Naive B cell (primary cell): Measurements from ENCODE around the gene SLC15A3. TPM values are rescaled to one million over a fixed set of nuclear protein-coding genes. Genes with fewer than 3 reads are reported as not detected.

Experiments used
- ATAC-seq, 2 donors: fragments of 150-1000 bp; cut with Tn5 transposase; 2 replicates each; pipeline ENCODE4 v1.10.0; 2021; ENCODE audit warnings: low read depth in 2 of 2, mild to moderate bottlenecking in 2 of 2, moderate library complexity in 2 of 2
- DNase-seq: peaks from one replicate; pipeline ENCODE4 v3.0.0; 2022
- H3K27ac Mint-ChIP-seq, 6 donors: one replicate each; pipeline ENCODE4 v1.8.0; 2020 to 2022; ENCODE audit warnings: mild to moderate bottlenecking in 6 of 6, mixed read lengths in 6 of 6, moderate library complexity in 5 of 6, inconsistent platforms in 2 of 6
- H3K27me3 Mint-ChIP-seq, 3 donors: one replicate each; pipeline ENCODE4 v1.8.0; 2021 to 2022; ENCODE audit warnings: mixed read lengths in 3 of 3, mild to moderate bottlenecking in 1 of 3
- H3K36me3 Mint-ChIP-seq, 2 donors: one replicate each; pipeline ENCODE4 v1.8.0; 2020 to 2022; ENCODE audit warnings: mixed read lengths in 2 of 2, inconsistent platforms in 1 of 2, mild to moderate bottlenecking in 1 of 2
- H3K4me1 Mint-ChIP-seq, 3 donors: one replicate each; pipeline ENCODE4 v1.8.0; 2020 to 2022; ENCODE audit warnings: mixed read lengths in 3 of 3, inconsistent platforms in 1 of 3, mild to moderate bottlenecking in 1 of 3, moderate library complexity in 1 of 3
- H3K4me3 Mint-ChIP-seq, 8 donors: one replicate each; pipeline ENCODE4 v1.8.0; 2020 to 2022; ENCODE audit warnings: mild to moderate bottlenecking in 8 of 8, mixed read lengths in 8 of 8, moderate library complexity in 8 of 8, inconsistent platforms in 2 of 8
- H3K9me3 Mint-ChIP-seq, 7 donors: one replicate each; pipeline ENCODE4 v1.8.0; 2020 to 2022; ENCODE audit warnings: mixed read lengths in 7 of 7, mild to moderate bottlenecking in 5 of 7, inconsistent platforms in 2 of 7, moderate library complexity in 1 of 7
- polyA plus RNA-seq, 6 donors: library from polyadenylated mRNA; unstranded; fragments of 300-500 nt; fragmentation: Illumina TruSeq; gene quantifications; one replicate each; pipeline ENCODE4 v1.2.3, GENCODE V29; 2021; ENCODE audit warnings: low read depth in 6 of 6

SLC15A3 gene
- polyA plus RNA-seq, 6 donors from 2014 or later, result 7.0 to 18.1 (median 15.9) TPM

DNA sequence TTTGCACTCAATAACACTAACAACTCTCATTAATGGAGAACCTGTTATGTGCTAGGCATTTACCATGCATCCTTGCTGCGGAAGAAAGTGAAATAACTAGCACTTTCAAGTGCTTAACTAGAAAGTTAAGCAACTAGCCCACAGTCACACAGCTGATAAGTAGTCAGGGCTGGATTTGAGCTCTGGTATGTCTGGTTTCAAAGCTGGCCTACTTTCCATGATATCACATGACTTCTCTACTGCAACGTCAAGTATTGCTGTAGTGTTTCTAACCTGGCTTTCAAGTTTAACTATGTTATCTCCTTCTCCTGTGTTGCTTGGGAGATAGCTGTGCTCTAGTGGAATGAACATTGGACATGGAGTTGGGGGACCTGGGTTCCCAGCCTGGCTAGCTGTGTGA lies 12.1 kb downstream of the SLC15A3 start:
- H3K4me1 Mint-ChIP-seq, result peaks cover 26 to 51% (median 39%) of the 10 kb centered on the region in 3 donors
- H3K9me3 Mint-ChIP-seq, result peaks cover 0 to 2% (median 0%) of the 10 kb centered on the region in 7 donors
- DNase-seq (no peak), ATAC-seq (no peak)
- no peaks in the 10 kb centered on the region for H3K27me3 Mint-ChIP-seq
- no peak overlapping the region for H3K27ac Mint-ChIP-seq
- H3K36me3 Mint-ChIP-seq, result peaks cover 9 to 36% of the 10 kb centered on the region in 2 donors
- H3K4me3 Mint-ChIP-seq, result no peak overlapping the region

DNA sequence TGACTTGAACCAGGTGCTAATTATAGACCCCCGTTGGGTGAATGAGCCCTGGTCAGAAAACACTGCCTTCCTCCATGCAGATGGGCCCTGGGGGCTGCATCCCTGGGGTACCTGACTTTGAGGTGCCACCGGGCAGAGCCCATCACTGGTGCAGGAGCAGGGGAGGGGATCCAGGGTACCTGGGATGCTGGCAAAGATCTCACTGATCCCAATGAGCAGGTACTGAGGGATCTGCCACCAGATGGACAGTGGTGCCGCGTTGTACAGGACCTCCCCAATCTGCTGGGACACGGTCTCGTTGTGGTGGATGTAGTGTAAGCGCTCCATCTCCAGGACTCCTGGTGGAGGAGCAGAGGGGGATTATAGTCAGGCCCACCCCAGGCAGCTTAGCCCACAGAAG lies 12.7 kb downstream of the SLC15A3 start:
- no peak for DNase-seq
- H3K4me1 Mint-ChIP-seq, result peaks cover 24 to 51% (median 33%) of the 10 kb centered on the region in 3 donors
- H3K4me3 Mint-ChIP-seq, result peak overlapping the region in 1 of 8 donors; percentile 23
- H3K9me3 Mint-ChIP-seq, result peaks cover 0 to 2% (median 0%) of the 10 kb centered on the region in 7 donors
- H3K36me3 Mint-ChIP-seq, result peaks cover 9 to 31% of the 10 kb centered on the region in 2 donors
- no peaks in the 10 kb centered on the region for H3K27me3 Mint-ChIP-seq
- ATAC-seq, result no peak
- peak overlapping the region in 1 of 6 donors; percentile 42 for H3K27ac Mint-ChIP-seq

DNA sequence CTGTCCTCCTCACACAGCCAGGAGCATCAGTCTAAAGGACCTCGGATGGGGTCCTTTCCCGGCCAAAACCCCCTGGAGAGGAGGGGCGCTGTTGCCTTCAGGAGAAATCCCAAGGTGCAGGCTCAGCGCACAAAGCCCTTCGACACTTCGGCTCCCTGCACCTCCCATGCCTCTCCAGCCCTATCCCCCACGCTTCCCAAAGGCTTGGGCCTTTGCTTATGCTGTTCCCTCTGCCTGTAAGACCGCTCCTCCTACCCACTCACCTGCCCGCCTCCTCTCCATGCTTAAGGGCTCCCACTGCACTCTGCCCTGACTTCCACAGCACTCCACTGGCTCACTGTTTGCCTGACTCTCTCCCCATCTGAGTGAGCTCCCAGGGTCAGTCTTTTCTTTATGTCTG lies 13.5 kb downstream of the SLC15A3 start:
- H3K27ac Mint-ChIP-seq, result peak overlapping the region in 2 of 6 donors; percentile 37 to 86
- peaks cover 9 to 26% of the 10 kb centered on the region in 2 donors for H3K36me3 Mint-ChIP-seq
- H3K27me3 Mint-ChIP-seq, result no peaks in the 10 kb centered on the region
- DNase-seq, result no peak
- peaks cover 27 to 52% (median 32%) of the 10 kb centered on the region in 3 donors for H3K4me1 Mint-ChIP-seq
- peaks cover 0 to 2% (median 0%) of the 10 kb centered on the region in 7 donors for H3K9me3 Mint-ChIP-seq
- H3K4me3 Mint-ChIP-seq, result no peak overlapping the region
- no peak for ATAC-seq

DNA sequence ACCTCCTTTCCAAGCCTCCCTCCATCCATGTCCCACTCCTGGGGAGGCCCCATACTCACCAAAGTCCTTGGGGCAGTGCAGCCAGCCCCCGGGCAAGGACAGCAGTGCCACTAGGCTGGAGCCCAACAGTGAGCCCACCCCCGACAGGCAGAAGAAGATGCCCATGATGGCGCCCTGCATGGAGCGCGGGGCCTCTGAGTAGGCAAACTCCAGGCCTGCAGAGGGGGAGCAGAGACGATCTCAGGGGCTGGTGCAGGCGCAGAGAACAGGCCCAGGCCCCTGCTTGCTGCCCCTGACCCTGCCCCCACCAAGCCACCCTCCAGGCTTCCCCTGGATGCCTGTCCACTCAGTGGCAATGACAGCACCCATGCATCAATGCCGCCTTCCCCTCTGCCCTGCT lies 14.2 kb downstream of the SLC15A3 start:
- Mint-ChIP-seq H3K4me1 (peaks cover 27 to 50% (median 32%) of the 10 kb centered on the region in 3 donors), H3K4me3 (no peak overlapping the region), H3K36me3 (peaks cover 9 to 26% of the 10 kb centered on the region in 2 donors), H3K27me3 (no peaks in the 10 kb centered on the region), H3K9me3 (peaks cover 0 to 2% (median 0%) of the 10 kb centered on the region in 7 donors), H3K27ac (peak overlapping the region in 3 of 6 donors; percentile 37 to 78 (median 62))
- DNase-seq (no peak), ATAC-seq (no peak)

DNA sequence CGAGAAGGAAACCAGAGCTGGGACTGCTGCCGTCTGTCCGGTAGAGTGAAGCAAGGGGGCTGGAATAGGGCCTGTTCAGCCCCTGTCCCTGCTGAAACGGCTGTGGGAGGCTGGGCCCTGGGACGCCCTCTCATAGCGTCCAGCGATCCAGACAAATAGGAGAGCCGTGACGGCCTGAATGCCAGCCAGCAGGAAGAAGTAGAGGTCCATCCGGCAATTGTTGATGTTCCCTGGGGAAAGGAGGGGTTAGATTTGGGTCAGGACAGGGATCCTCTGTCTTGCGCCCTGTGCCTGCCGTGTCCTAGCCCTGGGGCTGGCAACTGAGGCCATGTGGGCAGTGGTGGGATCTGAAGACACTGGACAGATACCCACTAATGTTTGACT lies 14.8 kb downstream of the SLC15A3 start:
- DNase-seq, result no peak
- Mint-ChIP-seq H3K36me3 (peaks cover 9 to 26% of the 10 kb centered on the region in 2 donors), H3K27me3 (no peaks in the 10 kb centered on the region), H3K4me3 (peak overlapping the region in 1 of 8 donors; percentile 4), H3K27ac (peak overlapping the region in 5 of 6 donors; percentile 36 to 87 (median 37)), H3K4me1 (peaks cover 28 to 46% (median 32%) of the 10 kb centered on the region in 3 donors), H3K9me3 (peaks cover 0 to 2% (median 0%) of the 10 kb centered on the region in 7 donors)
- ATAC-seq, result no peak

DNA sequence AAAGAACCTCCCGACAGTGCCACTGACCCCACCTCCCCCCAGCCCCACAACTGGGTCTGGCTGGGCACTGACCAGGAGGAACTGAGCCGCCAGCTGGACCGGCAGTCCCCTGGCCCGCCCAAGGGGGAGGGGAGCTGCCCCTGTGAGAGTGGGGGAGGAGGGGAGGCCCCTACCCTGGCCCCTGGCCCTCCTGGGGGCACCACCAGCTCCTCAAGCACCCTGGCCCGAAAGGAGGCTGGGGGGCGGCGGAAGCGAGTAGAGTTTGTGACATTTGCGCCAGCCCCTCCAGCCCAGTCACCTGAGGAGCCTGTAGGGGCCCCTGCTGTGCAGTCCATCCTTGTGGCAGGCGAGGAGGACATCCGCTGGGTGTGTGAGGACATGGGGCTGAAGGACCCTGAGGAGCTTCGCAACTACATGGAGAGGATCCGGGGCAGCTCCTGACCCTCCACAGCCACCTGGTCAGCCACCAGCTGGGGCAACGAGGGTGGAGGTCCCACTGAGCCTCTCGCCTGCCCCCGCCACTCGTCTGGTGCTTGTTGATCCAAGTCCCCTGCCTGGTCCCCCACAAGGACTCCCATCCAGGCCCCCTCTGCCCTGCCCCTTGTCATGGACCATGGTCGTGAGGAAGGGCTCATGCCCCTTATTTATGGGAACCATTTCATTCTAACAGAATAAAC lies 15.4 kb downstream of the SLC15A3 start:
- ATAC-seq (no peak), DNase-seq (no peak)
- H3K4me3 Mint-ChIP-seq, result no peak overlapping the region
- H3K36me3 Mint-ChIP-seq, result peaks cover 9 to 23% of the 10 kb centered on the region in 2 donors
- H3K9me3 Mint-ChIP-seq, result peaks cover 0 to 2% (median 0%) of the 10 kb centered on the region in 7 donors
- peaks cover 26 to 46% (median 32%) of the 10 kb centered on the region in 3 donors for H3K4me1 Mint-ChIP-seq
- H3K27ac Mint-ChIP-seq, result peak overlapping the region in 3 of 6 donors; percentile 37 to 80 (median 37)
- H3K27me3 Mint-ChIP-seq, result no peaks in the 10 kb centered on the region

DNA sequence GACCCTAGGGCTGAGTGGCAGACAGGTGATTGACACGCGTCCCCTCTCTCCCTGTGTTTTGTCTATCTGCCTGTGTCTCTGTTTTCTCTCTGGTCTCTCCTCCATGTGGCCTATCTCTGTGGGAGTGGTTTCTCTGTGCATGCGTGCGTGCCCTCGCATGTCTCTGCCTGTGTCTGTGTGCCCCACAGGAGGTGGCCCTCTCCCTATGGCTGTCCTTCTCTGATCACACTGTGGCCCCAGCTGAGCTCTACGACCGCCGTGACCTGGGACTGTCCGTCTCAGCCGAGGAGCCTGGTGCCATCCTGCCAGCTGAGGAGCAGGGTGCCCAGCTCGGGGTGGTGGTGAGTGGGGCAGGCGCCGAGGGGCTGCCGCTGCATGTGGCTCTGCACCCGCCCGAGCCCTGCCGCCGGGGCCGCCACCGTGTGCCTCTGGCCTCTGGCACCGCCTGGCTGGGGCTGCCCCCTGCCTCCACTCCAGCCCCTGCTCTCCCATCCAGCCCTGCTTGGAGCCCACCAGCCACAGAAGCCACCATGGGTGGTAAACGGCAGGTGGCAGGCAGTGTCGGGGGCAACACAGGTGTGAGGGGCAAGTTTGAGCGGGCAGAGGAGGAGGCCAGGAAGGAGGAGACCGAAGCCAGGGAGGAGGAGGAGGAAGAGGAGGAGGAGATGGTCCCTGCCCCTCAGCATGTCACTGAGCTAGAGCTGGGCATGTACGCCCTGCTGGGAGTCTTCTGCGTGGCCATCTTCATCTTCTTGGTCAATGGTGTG lies 16.1 kb downstream of the SLC15A3 start:
- no peak for DNase-seq
- H3K4me1 Mint-ChIP-seq, result peaks cover 27 to 49% (median 32%) of the 10 kb centered on the region in 3 donors
- no peaks in the 10 kb centered on the region for H3K27me3 Mint-ChIP-seq
- H3K36me3 Mint-ChIP-seq, result peaks cover 4 to 16% of the 10 kb centered on the region in 2 donors
- H3K4me3 Mint-ChIP-seq, result no peak overlapping the region
- ATAC-seq, result no peak
- H3K27ac Mint-ChIP-seq, result peak overlapping the region in 3 of 6 donors; percentile 81 to 91 (median 82)
- H3K9me3 Mint-ChIP-seq, result peaks cover 0 to 2% (median 0%) of the 10 kb centered on the region in 7 donors

DNA sequence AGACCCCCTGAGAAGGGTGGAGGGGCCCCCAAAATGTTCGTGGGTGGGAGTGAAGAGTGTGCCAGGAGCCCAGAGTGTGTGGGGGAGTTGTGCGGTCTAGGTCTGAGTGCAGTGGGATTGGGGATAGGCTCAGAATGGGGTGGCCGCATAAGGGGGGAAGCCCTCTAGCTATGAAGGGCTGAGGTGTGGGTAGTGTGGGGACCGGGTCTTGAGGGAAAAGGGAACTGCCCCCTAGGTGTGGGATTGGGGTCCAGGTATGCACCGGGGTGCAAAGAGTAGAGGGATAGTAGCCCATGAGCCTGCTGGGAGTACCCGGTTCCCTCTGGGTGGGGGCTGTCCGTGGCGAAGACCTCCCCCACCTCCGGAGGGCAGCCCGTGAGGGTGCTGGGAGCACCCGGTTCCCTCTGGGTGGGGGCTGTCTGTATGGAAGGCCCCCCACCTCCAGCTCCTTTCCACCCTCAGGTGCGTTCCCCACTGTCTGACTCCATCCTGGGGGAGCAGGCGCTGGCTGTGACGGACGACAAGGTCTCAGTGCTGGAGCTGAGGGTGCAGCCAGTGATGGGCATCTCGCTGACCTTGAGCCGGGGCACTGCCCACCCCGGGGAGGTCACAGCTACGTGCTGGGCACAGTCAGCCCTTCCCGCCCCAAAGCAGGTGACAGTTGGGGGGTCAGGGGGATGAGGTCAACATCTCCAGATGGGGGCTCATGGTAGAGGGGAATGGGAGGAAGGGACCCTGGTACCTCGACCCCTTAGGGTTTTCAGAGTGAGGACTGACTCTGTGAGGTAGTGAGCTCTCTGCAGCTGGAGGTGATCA lies 17.0 kb downstream of the SLC15A3 start:
- ATAC-seq (no peak), DNase-seq (no peak)
- Mint-ChIP-seq H3K4me1 (peaks cover 31 to 55% (median 37%) of the 10 kb centered on the region in 3 donors), H3K36me3 (peaks cover 4 to 14% of the 10 kb centered on the region in 2 donors), H3K4me3 (no peak overlapping the region), H3K9me3 (peaks cover 0 to 2% (median 0%) of the 10 kb centered on the region in 7 donors), H3K27ac (peak overlapping the region in 4 of 6 donors; percentile 56 to 91 (median 78)), H3K27me3 (no peaks in the 10 kb centered on the region)

DNA sequence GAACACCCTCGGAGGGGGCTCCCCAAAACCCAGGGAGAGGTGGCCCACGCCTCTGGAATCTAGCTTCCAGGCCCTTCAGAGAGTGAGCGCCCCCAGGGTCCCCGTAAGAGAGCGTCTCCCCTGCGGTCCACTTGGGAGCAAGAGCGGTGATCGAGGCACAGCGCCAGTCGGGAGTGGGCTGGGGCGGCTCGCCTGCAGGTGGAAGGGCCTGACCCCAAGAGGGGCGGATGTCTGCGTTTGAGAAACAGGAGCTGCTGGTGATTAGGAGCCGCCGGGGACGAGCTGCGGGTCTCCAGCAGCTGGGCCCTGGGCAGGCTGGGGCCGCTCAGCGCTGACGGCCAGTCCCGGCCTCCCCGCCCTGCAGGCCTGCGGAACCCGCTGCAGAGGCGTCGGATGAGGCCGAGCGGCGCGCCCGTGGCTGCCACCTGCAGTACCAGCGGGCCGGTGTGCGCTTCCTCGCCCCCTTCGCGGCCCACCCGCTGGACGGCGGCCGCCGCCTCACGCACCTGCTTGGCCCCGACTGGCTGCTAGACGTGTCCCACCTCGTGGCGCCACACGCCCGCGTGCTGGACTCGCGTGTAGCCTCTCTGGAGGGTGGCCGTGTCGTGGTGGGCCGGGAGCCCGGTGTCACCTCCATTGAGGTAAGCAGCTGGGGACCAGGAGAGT lies 17.7 kb downstream of the SLC15A3 start:
- Mint-ChIP-seq H3K27me3 (no peaks in the 10 kb centered on the region), H3K4me3 (peak overlapping the region in 1 of 8 donors; percentile 5)
- ATAC-seq, result no peak

DNA sequence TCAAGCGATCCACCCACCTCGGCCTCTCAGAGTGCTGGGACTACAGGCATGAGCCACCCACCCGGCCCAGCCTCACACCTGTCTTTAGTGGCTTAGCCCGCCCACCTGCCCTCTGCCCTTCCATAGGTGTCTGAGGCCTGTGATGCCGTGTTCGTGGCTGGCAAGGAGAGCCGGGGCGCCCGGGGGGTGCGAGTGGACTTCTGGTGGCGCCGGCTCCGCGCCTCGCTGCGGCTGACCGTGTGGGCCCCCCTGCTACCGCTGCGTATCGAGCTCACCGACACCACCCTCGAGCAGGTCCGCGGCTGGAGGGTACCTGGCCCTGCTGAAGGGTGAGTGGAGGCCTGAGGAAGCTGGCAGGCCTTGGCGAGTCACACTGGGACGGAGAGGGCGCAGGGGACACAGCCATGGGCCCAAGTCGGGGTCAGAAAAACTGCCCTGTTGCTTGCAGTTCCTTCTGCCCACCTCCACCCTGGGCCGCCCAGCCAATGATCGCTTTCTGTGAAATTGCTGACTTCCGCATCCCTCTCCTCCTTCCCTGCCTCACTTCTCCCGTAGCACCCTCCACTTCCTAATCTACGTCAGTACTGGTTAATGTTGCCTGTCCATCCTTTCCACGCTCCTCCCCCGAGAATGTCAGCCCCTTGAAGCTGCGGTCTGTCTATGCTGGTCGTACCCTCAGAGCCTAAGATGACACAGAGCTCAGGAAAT lies 18.4 kb downstream of the SLC15A3 start:
- Mint-ChIP-seq H3K4me1 (peaks cover 31 to 60% (median 43%) of the 10 kb centered on the region in 3 donors), H3K36me3 (peaks cover 0 to 7% of the 10 kb centered on the region in 2 donors), H3K27ac (peak overlapping the region in 5 of 6 donors; percentile 5 to 97 (median 80)), H3K27me3 (no peaks in the 10 kb centered on the region), H3K4me3 (peak overlapping the region in 1 of 8 donors; percentile 5), H3K9me3 (no peaks in the 10 kb centered on the region)
- no peak for ATAC-seq
- DNase-seq, result no peak

More for the DNA sequence above, 17.7 kb downstream of the SLC15A3 start:
- Mint-ChIP-seq H3K27ac (peak overlapping the region in 4 of 6 donors; percentile 3 to 82 (median 72)), H3K36me3 (peaks cover 4 to 14% of the 10 kb centered on the region in 2 donors), H3K4me1 (peaks cover 31 to 62% (median 44%) of the 10 kb centered on the region in 3 donors), H3K9me3 (peaks cover 0 to 2% (median 0%) of the 10 kb centered on the region in 7 donors)
- no peak for DNase-seq

DNA sequence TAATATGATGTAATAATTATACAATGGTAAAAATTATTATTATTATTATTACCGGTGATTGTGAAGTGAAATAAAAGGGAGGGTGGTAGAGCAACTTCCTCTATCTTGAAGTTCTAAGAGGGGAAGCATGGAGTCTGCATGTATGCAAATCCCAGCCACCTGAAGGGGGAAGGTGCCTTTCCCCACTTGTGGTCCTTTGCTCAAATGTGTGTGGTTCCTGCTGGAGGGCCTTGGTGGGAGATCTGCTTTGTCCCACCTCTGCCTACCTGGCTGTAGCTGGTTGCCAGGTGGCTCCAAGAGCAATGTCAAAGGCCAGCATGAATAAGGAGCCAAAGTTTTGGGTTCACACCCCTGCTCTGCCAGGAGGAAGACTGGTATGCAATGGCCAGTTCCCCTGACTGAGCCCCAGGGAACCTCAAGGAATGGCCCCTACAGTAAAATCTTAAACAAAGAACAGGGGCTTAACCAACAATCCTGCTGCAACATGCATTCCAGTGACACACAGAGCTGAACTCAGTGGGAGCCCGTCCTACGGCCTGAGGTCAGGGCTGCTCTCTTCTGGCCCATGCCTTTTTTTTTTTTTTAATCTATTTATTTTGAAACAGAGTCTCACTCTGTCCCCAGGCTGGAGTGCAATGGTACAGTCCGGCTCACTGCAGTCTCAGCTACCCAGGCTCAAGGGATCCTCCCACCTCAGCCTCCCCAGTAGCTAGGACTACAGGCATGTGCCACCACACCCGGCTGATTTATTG lies 19.2 kb downstream of the SLC15A3 start:
- no peaks in the 10 kb centered on the region for H3K36me3 Mint-ChIP-seq
- H3K4me1 Mint-ChIP-seq, result peaks cover 31 to 52% (median 43%) of the 10 kb centered on the region in 3 donors
- no peaks in the 10 kb centered on the region for H3K27me3 Mint-ChIP-seq
- DNase-seq (peak; percentile 70), ATAC-seq (peak; percentile 72 to 74)
- peak overlapping the region in 4 of 8 donors; percentile 47 to 75 (median 56) for H3K4me3 Mint-ChIP-seq
- H3K27ac Mint-ChIP-seq, result peak overlapping the region; percentile 30 to 98 (median 92)
- H3K9me3 Mint-ChIP-seq, result no peaks in the 10 kb centered on the region
